GM19328 (cell line): Measurements from ENCODE around the gene HYAL4.
"Not testable (repeated sequence)": the region's sequence is repeated elsewhere in the genome, so short reads cannot be mapped to it uniquely, and the experiment has no call there.

Source experiments
- ATAC-seq: cut with Tn5 transposase; IDR thresholded peaks from one replicate; pipeline ENCODE4 v1.9.1; 2021; ENCODE audit warnings: mild to moderate bottlenecking, moderate library complexity; ENCODE audit not compliant: unreplicated experiment

HYAL4 gene, protein sequence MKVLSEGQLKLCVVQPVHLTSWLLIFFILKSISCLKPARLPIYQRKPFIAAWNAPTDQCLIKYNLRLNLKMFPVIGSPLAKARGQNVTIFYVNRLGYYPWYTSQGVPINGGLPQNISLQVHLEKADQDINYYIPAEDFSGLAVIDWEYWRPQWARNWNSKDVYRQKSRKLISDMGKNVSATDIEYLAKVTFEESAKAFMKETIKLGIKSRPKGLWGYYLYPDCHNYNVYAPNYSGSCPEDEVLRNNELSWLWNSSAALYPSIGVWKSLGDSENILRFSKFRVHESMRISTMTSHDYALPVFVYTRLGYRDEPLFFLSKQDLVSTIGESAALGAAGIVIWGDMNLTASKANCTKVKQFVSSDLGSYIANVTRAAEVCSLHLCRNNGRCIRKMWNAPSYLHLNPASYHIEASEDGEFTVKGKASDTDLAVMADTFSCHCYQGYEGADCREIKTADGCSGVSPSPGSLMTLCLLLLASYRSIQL

DNA sequence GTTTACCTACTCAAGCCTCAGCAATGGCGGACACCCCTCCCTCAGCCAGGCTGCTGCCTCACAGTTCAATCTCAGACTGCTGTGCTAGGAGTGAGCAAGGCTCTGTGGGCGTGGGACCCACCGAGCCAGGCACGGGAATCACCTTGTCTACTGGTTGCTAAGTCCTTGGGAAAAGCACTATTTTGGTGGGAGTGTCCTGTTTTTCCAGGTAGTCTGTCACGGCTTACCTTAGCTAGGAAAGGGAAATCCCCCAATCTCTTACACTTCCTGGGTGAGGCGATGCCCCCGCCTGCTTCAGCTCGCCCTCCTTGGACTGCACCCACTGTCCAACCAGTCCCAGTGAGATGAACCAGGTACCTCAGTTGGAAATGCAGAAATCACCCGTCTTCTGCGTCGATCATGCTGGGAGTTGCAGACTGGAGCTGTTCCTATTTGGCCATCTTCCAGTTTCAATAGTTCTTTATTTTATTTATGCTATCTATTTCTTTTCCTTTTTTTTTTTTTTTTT lies at the start of gene HYAL4:
Gene HYAL4 (plus strand): TSS at position 458 of the 508 bp plus-strand sequence. CDS start 23,105 bp downstream, outside the sequence.
- ATAC-seq: no peak

DNA sequence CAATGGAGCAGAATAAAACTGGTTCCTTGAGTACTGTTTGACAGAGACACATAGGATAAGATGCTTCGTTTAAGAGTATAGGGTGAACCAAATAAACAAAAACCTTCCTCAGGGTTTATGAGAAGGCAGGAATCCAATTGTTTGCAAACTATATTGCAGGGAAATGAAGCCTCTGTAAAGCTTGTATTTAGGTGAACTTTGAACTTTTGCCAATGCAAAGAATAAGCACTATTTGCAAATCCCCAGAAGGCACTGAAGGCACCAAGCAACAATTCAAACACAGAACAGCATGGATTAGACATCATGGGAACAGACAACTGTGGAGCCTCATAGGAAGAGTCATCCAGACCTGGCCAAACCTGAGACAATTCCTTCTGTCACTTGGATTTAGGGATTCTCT lies 49.1 kb upstream of the HYAL4 start:
- ATAC-seq: no peak

DNA sequence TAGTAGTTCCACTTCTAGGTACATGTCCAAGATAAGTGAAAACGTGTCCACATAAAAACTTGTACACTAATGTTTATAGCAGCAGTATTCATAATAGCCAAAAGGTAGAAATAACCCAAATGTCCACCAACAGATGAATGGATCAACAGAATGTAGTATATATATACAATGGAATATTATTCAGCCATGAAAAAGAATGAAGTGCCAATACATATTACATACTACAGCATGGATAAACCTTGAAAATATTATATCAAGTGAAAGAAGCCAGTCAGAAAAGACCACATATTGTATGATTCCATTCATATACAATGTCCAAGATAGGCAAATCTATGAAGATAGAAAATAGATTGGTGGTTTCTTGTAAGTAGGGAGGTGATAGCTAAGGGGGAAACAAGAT lies 48.4 kb upstream of the HYAL4 start:
- ATAC-seq: no peak

DNA sequence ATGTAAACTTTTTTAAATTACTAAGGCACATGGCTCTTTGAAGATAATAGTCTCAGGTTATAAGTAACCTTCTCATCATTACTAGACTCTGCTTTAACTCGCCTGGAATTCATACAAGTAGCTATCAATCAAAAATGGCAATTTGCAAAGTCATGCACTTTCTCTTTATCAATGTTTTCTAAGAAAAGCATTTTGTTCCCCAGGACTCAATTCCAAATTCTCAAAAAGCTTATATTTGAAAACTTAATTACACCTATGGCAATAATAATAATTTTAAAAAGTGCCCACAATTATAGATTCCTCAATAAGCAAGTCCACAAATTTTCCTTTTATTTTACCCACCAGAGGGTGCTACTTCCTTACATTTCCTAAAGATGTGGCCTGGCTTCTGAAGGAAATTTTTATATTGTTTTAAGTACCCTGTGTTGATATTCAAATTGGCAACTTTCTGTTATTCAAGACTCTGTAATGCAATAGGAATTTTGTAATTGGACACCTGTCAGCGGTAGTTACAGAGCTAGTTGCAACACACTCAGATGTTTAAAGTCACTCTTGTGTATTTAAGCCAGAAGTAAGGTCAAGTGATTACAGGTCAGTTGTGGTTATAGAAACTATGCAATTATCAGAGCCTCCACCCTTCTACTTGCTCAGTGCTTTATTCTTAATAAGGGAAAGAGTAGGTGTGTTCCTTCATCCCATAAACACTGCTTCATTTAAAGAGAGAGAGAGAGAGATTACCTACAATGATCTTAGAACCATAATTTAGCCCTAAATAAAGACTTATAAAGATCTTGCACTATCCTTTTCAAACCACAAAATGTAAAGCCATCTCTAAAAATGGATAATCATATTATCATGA lies 47.1 kb upstream of the HYAL4 start:
- ATAC-seq: no peak

DNA sequence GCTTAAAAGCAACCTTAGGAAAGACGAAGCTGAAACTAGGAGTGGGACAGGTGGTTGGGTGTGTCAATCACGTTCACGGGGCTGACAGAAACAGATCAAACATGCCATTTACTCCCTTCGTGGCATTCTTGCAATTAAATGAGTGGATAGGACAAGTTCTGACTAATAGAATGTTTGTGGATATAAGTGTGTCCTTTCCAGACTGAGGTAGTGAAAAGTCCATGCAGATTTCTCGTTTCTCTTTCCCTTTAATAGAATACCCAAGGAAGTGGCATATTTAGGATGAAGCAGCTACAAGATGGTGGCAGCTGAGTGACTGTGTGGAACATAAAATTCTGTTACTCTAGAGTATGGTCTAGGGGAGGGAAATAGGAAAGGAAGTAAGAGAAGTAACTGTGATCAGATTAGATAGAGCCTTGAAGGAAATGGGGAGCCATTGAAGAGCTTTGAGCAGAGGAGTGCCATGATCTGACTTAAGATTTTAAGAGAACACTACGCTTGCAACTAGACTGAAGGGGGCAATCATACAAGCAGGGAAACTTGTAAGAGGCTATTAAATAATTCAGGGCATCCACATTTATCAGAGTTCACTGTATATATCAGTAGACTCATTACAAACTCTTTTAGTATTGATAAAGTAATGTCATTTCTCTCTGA lies 46.3 kb upstream of the HYAL4 start:
- no peak for ATAC-seq

DNA sequence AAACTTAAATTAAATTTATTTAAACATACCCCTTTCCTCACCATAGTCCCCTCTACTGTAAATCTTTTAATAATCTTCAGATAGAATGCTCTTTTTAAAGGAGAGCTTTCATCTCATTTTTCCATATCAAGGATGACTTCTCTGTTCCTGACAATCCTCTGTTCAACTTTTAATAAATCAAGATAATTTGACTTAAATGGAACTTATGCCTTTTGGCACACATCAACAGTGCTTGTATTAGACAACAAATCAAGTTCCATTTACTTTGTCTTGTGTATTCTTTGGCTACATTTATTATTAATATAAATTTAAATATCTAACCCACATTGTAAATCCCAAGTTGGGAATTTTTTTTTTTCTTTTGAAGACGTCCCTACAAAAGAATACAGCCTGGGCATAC lies 42.7 kb upstream of the HYAL4 start:
- no peak for ATAC-seq

DNA sequence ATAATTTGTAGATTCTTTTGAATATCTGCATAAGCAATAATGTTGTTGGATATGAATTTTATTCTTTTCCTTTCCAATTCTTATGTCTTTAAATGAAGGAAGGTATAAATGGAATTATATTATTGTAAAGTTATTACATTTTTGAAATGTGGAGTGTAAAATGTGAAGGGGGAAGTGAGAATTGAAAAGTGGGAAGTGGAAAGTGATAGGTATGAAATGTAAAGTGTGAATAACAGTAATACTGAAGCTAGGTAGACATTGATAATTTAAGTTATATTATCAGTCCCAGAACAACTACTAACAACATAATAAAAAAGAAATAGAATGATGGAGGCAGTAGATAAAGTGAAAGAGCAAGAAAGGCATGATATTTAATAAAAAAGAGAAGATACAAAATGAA lies 39.7 kb upstream of the HYAL4 start:
- ATAC-seq: no peak

DNA sequence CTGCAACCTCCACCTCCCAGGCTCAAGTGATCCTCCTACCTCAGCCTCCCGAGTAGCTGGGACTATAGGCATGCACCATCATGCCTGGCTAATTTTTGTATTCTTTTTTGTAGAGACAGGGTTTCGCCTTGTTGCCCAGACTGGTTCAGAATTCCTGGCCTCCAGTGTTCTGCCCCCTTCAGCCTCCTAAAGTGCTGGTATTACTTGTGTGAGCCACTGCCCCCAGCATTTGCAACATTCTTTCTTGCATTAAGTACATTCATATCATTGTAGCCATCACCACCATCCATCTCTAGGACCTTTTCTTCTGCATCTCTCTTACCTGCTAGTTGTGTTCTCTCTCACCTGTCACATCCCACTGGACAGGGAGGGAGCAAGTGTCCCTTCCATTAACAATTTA lies 35.5 kb upstream of the HYAL4 start:
- ATAC-seq: no peak

DNA sequence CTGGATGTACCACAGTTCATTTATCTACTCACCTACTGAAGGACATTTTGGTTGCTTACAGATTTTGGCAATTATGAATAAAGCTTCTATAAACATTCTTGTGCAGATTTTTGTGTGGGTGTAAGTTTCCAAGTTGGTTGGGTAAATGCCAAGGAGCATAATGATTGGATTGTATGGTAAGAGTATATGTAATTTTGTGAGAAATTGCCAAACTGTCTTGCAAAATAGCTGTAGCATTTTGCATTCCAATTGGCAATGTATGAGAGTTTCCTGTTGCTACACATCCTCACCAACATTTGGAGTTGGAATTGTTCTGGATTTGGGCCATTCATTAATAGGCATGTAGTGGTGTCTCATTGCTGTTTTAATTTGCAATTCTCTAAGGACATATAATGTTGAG lies 33.9 kb upstream of the HYAL4 start:
- ATAC-seq: no peak

DNA sequence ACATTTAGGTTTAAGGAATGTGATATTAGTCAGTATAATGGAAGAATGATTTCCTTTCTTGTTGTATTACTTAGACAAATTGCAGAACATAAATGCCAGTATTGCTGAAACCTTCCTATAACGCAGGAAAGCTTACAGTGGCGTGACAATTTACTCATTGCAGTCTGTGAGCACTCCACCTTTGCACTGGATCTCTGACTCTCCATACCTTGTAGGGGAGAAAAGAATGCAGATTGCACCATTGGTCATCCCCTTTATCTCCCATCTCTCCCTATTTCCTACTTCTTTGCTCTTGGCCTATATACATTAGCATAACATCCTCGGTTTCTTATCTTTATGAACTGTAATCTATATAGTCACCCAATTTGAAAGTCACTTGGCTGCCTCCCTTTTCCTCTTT lies 28.1 kb upstream of the HYAL4 start:
- no peak for ATAC-seq

DNA sequence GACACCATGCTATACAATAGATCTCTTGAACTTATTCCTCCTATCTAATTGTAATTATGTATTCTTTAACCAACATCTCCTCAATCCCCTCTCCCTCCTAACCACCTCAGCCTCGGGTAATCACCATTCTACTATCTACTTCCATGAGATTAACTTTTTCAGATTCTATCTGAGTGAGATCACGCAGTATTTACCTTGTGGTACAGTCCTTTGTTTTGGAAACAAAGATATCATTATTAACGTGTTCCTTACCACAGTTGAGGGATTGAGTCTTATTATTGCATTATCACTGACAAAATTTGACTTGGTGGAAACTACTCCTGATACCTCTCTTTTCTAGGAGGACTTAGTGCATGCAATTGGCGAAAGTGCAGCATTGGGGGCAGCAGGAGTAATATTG lies 26.0 kb upstream of the HYAL4 start:
- ATAC-seq: no peak

DNA sequence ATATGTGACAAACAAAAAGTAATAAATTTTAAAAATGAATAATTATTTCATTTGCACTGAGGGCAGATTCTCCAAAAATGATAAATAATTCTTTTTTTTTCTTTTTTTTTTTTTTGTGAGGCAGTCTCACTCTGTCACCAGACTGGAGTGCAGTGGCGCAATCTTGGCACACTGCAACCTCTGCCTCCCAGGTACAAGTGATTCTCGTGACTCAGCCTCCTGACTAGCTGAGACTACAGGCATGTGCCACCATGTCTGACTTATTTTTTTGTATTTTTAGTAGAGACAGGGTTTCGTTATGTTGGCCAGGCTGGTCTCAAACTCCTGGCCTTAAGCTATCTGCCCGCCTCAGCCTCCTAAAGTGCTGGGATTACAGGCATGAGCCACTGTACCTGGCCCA lies 25.2 kb upstream of the HYAL4 start:
- not testable (repeated sequence) for ATAC-seq

DNA sequence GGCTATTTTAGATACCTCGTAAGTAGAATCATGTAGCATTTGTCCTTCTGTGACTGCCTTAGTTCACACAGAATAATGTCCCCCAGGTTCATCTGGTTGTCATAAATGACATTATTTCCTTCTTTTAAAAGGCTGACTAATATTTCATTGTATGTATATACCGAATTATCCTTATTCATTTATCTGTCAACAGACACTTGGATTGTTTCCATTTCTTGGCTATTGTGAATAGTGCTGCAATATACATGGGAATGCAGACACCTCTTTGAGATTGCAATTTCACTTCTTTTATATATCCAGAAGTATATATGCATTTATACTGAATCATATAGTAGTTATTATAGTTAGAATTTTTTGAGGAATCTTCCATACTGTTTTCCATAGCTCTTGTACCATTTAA lies 24.1 kb upstream of the HYAL4 start:
- no peak for ATAC-seq

DNA sequence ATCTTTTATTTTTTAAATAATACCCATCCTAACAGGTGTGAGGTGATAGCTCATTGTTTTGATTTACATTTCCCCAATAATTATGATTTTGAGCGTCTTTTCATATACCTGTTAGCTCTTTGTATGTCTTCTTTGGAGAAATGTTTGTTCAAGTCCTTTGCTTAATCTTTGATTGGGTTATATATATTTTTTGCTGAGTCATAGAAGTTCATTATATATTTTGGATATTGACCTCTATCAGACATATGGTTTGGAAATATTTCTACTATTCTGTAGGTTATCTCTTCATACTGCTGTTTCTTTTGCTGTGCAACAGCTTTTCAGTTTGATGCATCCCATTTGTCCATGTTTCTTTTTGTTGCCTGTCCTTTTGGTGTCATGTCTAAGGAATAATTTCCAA lies 23.6 kb upstream of the HYAL4 start:
- no peak for ATAC-seq

DNA sequence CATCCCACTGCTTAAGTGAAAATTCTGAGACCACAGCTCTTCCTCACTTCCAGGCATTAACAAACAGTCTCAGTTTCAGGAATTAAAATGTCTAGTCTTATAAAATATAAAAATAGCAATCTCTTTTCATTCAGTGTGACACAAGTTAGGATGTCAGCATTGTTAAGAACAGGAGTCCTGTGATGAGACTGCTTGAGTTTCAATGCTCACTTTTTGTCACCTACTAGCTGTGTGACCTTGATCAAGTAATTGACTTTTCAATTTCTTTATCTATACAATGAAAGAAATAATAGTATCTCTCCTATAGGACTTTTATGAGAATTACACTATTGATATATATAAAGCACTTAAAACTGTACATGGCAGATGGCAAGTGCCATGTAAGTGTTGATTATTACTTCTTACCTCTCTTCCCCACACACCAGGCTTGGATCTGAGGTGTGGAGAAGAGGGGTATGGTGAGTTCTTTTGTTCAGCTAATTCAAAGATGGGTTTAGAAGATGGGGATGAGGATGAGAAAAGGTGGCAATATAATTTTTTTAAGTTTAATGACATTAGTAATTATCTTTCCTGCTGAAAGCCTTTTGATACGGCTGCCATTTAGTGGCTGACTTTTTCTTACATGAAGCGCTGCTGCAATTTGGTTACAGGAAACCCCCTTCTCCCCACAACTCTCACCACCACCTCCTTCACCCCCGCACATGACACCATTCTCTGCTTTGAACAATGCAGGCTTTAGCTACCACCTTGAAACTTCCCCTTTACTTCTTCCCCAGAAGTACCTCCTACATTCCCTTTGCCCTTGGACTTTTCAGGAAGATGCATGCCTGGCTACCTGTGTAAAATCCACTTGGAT lies 20.8 kb upstream of the HYAL4 start:
- ATAC-seq: peak; percentile 92

DNA sequence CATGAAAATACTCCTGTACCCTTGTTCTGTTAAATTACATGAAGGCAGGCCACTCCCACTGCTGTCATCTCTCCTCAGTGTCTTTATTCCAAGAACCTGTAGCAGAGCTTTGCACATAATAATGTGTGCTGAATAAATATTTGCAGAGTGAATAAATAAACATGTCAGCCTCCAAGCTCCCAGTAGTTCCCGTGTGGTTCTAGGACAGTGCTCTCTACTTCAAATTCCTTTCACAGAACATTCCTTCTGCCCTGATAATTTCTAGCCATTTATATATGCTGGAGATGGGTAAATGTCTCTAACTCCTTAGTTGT lies 20.3 kb upstream of the HYAL4 start:
- peak; percentile 34 for ATAC-seq

DNA sequence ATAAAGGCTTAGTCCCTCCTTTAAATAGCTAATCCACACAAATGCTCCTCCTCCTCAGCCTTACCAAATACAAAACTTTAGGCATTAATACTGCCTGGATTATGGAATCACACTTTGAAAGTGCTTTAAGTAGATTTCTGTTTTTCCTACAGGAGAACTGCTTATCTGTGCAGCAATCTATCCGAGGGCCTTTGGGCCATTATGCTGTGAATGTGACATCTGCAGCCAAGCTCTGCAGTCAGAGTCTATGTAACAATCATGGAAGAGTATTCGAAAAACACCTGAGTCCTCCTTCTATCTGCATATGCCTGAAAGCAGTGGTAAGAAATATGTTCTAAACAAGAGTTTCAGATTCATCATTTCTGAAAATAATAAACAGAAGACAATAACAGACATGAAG lies 16.2 kb upstream of the HYAL4 start:
- no peak for ATAC-seq

DNA sequence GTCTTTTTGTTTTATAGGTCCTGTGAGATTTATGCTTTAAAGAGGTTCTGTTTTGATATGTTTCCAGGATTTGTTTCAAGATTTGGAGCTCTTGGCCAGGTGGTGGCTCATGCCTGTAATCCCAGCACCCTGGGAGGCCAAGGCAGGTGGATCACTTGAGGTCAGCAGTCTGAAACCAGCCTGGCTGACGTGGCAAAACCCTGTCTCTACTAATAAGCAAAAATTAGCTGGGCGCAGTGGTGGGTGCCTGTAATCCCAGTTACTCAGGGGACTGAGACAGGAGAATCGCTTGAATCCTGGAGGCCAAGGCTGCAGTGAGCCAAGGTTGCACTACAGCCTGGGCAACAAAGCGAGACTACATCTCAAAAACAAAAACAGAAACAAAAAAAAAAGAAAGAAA lies 8.3 kb upstream of the HYAL4 start:
- ATAC-seq: no peak

DNA sequence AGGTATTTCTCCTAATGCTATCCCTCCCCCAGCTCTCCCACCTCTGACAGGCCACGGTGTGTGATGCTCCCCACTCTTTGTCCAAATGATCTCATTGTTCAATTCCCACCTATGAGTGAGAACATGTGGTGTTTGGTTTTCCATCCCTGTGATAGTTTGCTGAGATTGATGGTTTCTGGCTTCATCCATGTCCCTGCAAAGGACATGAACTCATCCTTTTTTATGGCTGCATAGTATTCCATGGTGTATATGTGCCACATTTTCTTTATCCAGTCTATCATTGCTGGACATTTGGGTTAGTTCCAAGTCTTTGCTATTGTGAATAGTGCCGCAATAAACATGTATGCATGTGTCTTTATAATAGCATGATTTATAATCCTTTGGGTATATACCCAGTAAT lies 5.9 kb upstream of the HYAL4 start:
- ATAC-seq: not testable (repeated sequence)

DNA sequence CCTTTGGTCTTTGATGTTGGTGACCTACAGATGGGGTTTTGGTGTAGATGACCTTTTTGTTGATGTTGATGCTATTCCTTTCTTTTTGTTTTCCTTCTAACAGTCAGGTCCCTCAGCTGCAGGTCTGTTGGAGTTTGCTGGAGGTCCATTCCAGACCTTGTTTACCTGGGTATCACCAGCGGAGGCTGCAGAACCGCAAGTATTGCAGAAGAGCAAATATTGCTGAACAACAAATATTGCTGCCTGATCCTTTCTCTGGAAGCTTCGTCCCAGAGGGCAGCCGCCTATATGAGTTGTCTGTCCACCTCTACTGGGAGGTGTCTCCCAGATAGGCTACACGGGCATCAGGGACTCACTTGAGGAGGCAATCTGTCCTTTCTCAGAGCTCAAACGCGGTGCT lies 827 bp upstream of the HYAL4 start:
- not testable (repeated sequence) for ATAC-seq

DNA sequence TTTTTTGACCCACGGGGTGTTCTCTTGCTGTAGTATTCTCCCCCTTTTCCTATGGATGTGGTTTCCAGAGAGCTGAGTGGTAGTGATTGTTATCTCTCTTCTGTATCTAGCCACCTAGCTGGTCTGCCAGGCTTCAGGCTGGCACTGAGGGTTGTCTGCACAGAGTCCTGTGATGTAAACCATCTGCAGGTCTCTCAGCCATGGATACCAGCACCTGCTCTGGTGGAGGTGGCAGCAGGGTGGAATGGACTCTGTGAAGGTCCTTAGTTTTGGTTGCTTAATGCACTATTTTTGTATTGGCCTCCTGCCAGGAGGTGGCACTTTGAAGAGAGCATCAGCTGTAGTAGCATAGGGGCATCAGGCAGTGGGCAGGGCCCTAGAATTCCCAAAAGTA lies 851 bp downstream of the HYAL4 start:
- no peak for ATAC-seq
